HCT116 (cell line): ENCODE data around the gene NUAK2. TPM values are rescaled to one million over a fixed set of nuclear protein-coding genes. Genes with fewer than 3 reads are reported as not detected.

Experiments used
- ATAC-seq: fragments of 200-7000 bp; cut with Tn5 transposase; 2 replicates; pipeline ENCODE4 v1.9.1; 2020; ENCODE audit warnings: mild to moderate bottlenecking, moderate library complexity
- BruUV-seq: library from RNA; stranded (reverse); fragments of 400-500 nt; replicated peaks from 2 replicates; lab custom pipeline; 2021; lab: Mats Ljungman, UMichigan
- CTCF ChIA-PET: fragments of 300-600 bp; sonication (Branson Sonifier 250); formaldehyde crosslinking; loops from one replicate; lab custom pipeline; 2021; ENCODE audit warnings: antibody characterized with exemption; lab: Charles Lee
- POLR2A ChIA-PET: fragments of 300-600, 350-600 bp; sonication (Branson Sonifier 250); formaldehyde crosslinking; loops from one replicate; lab custom pipeline; 2021; ENCODE audit warnings: antibody characterized with exemption; lab: Charles Lee
- RAD21 ChIA-PET, 2 experiments: fragments of 300-600 bp; sonication (Branson Sonifier 250); formaldehyde crosslinking; loops; one replicate each; lab custom pipeline; 2023; ENCODE audit warnings: low total read pairs in 2 of 2; ENCODE audit not compliant: uncharacterized antibody in 2 of 2, unreplicated experiment in 2 of 2, low non-redundant PET in 1 of 2; lab: Charles Lee
- DNase-seq: peaks from one replicate; pipeline ENCODE4 v3.0.0-alpha.2; 2010; ENCODE audit warnings: low read depth, low spot score
- H2AFZ ChIP-seq: fragments of 200-600 bp; shearing (Covaris generic), sonication (generic); 2 replicates; pipeline ENCODE4 v1.6.1; 2017; ENCODE audit warnings: low read depth, mixed run types, mixed read lengths, antibody characterized with exemption, low read length; ENCODE audit not compliant: poor library complexity, severe bottlenecking
- H3K27ac ChIP-seq: 2 replicates; pipeline ENCODE4 v1.5.1; 2012; ENCODE audit warnings: low read depth, low read length
- H3K27me3 ChIP-seq: fragments of 200-600 bp; sonication (generic); 2 replicates; pipeline ENCODE4 v1.6.1; 2016; ENCODE audit warnings: mixed run types, low read length, mixed read lengths; ENCODE audit not compliant: insufficient read depth
- H3K36me3 ChIP-seq, 2 experiments: fragments of 200-500 bp in 1 of 2; fragments of 200-600 bp in 1 of 2; sonication (Bioruptor generic) in 1 of 2; sonication (generic) in 1 of 2; 2 replicates each; pipeline versions ENCODE4 v1.5.1 to v1.6.1; 2014 to 2016; ENCODE audit warnings: low read length in 2 of 2, inconsistent platforms in 1 of 2, mixed read lengths in 1 of 2, mixed run types in 1 of 2; ENCODE audit not compliant: insufficient read depth in 2 of 2, control insufficient read depth in 1 of 2
- H3K4me1 ChIP-seq, 2 experiments: fragments of 200-600 bp in 1 of 2; sonication (generic) in 1 of 2; 2 replicates each; pipeline versions ENCODE4 v1.5.1 to v1.6.1; 2012 to 2017; ENCODE audit warnings: low read length in 2 of 2, inconsistent platforms in 1 of 2, mild to moderate bottlenecking in 1 of 2, mixed read lengths in 1 of 2, mixed run types in 1 of 2, moderate library complexity in 1 of 2; ENCODE audit not compliant: insufficient read depth in 2 of 2, control insufficient read depth in 1 of 2
- H3K4me2 ChIP-seq: fragments of 200-600 bp; sonication (generic); 2 replicates; pipeline ENCODE4 v1.6.1; 2017; ENCODE audit warnings: mixed run types, low read length, mixed read lengths
- H3K4me3 ChIP-seq, 2 experiments: fragments of 200-600 bp in 1 of 2; sonication (generic) in 1 of 2; replicated peaks in 1 of 2; 2 replicates each; pipeline ENCODE4 v1.5.1; 2011 to 2016; ENCODE audit warnings: low read length in 2 of 2, control low read depth in 1 of 2, low read depth in 1 of 2, mild to moderate bottlenecking in 1 of 2, mixed read lengths in 1 of 2, mixed run types in 1 of 2
- H3K79me2 ChIP-seq: fragments of 200-600 bp; sonication (generic); 2 replicates; pipeline ENCODE4 v1.6.1; 2017; ENCODE audit warnings: mild to moderate bottlenecking, mixed run types, low read length, moderate library complexity, mixed read lengths; ENCODE audit not compliant: insufficient read depth
- H3K9ac ChIP-seq: fragments of 200-600 bp; sonication (generic); 2 replicates; pipeline ENCODE4 v1.6.1; 2016; ENCODE audit warnings: low read length, mixed read lengths
- H3K9me2 ChIP-seq: fragments of 200-600 bp; sonication (generic), shearing (Covaris generic); 2 replicates; pipeline ENCODE4 v1.6.1; 2017; ENCODE audit warnings: mixed run types, mild to moderate bottlenecking, moderate library complexity; ENCODE audit not compliant: insufficient read depth
- H3K9me3 ChIP-seq, 2 experiments: fragments of 200-500 bp in 1 of 2; fragments of 200-600 bp in 1 of 2; sonication (Bioruptor generic) in 1 of 2; sonication (generic) in 1 of 2; 2 replicates each; pipeline ENCODE4 v1.6.1; 2014 to 2017; ENCODE audit warnings: low read length in 2 of 2, mixed read lengths in 2 of 2, inconsistent platforms in 1 of 2, low read depth in 1 of 2, mild to moderate bottlenecking in 1 of 2, mixed run types in 1 of 2, moderate library complexity in 1 of 2; ENCODE audit not compliant: control insufficient read depth in 1 of 2, insufficient read depth in 1 of 2
- H4K20me1 ChIP-seq: fragments of 200-600 bp; sonication (generic), shearing (Covaris generic); 2 replicates; pipeline ENCODE4 v1.6.1; 2017; ENCODE audit warnings: mixed run types, mild to moderate bottlenecking, moderate library complexity; ENCODE audit not compliant: insufficient read depth
- CBX3 ChIP-seq: IDR thresholded peaks from 2 replicates; pipeline ENCODE4 v1.6.1; 2012; ENCODE audit warnings: low read depth
- CEBPB ChIP-seq: IDR thresholded peaks from 2 replicates; pipeline ENCODE4 v1.6.1; 2012; ENCODE audit warnings: low read depth
- CTCF ChIP-seq, 3 experiments: fragments of 200-600 bp in 1 of 3; sonication (generic) in 1 of 3; IDR thresholded peaks in 2 of 3; conservative IDR thresholded peaks in 1 of 3; 2 replicates each; pipeline ENCODE4 v1.5.1; 2012 to 2017; ENCODE audit warnings: low read depth in 2 of 3, low read length in 2 of 3, antibody characterized with exemption in 1 of 3, borderline replicate concordance in 1 of 3, control low read depth in 1 of 3, mild to moderate bottlenecking in 1 of 3, mixed read lengths in 1 of 3, mixed run types in 1 of 3, moderate library complexity in 1 of 3; ENCODE audit not compliant: insufficient read depth in 1 of 3
- EGR1 ChIP-seq: IDR thresholded peaks from 2 replicates; pipeline ENCODE4 v1.6.1; 2012; ENCODE audit warnings: low read depth
- ELF1 ChIP-seq: IDR thresholded peaks from 2 replicates; pipeline ENCODE4 v1.6.1; 2012; ENCODE audit warnings: low read depth, borderline replicate concordance
- MAX ChIP-seq: IDR thresholded peaks from 2 replicates; pipeline ENCODE4 v1.6.1; 2012
- POLR2AphosphoS5 ChIP-seq: IDR thresholded peaks from 2 replicates; pipeline ENCODE4 v1.6.1; 2011; ENCODE audit warnings: mild to moderate bottlenecking, low read depth, low read length, moderate library complexity
- RAD21 ChIP-seq: IDR thresholded peaks from 2 replicates; pipeline ENCODE4 v1.6.1; 2012; ENCODE audit warnings: low read depth, mild to moderate bottlenecking
- REST ChIP-seq: IDR thresholded peaks from 2 replicates; pipeline ENCODE4 v1.6.1; 2012; ENCODE audit warnings: low read depth
- SIN3A ChIP-seq: IDR thresholded peaks from 2 replicates; pipeline ENCODE4 v1.6.1; 2012; ENCODE audit warnings: low read depth
- SRF ChIP-seq: IDR thresholded peaks from 2 replicates; pipeline ENCODE4 v1.6.1; 2012; ENCODE audit warnings: low read depth
- TCF7L2 ChIP-seq: IDR thresholded peaks from 2 replicates; pipeline ENCODE4 v1.7.0; 2011; ENCODE audit warnings: borderline replicate concordance, inconsistent platforms; ENCODE audit not compliant: insufficient read depth, insufficient read length; ENCODE audit errors: extremely low read depth
- YY1 ChIP-seq: IDR thresholded peaks from 2 replicates; pipeline ENCODE4 v1.6.1; 2011; ENCODE audit warnings: low read length, low read depth, moderate library complexity, mild to moderate bottlenecking; ENCODE audit not compliant: insufficient replicate concordance; ENCODE audit errors: extremely low read depth
- ZBTB33 ChIP-seq: IDR thresholded peaks from 2 replicates; pipeline ENCODE4 v1.6.1; 2011; ENCODE audit warnings: mild to moderate bottlenecking, low read length, moderate library complexity; ENCODE audit not compliant: insufficient replicate concordance; ENCODE audit errors: extremely low read depth
- ZFX ChIP-seq: fragments of 450-650 bp; IDR thresholded peaks from 2 replicates; pipeline ENCODE4 v1.6.1; 2017
- ZNF274 ChIP-seq: fragments of 200-500 bp; sonication (Bioruptor generic); IDR thresholded peaks from 2 replicates; pipeline ENCODE4 v1.6.1; 2014; ENCODE audit warnings: mild to moderate bottlenecking, low read depth, low read length, inconsistent platforms
- intact Hi-C: fragments of 100-400 bp; cut with micrococcal nuclease; formaldehyde crosslinking; loops from 2 replicates; pipeline ENCODE4 v1.10.0; 2022
- total RNA-seq: library from RNA; stranded (reverse); gene quantifications from one replicate; pipeline ENCODE4 v1.2.1, GENCODE V29; 2021; ENCODE audit not compliant: unreplicated experiment

NUAK2 gene
- total RNA-seq, 1 experiment from 2014 or later = 3.0 TPM

GRCh38 chr1:205267306-205267902 lies 54.1 kb downstream of the NUAK2 start:
- ATAC-seq = no peak
- Histone ChIP-seq H3K27me3 (no peaks in the 10 kb centered on the region), H3K4me3 (no peak overlapping the region), H3K9me3 (no peaks in the 10 kb centered on the region), H2AFZ (no peak overlapping the region), H3K9me2 (no peaks in the 10 kb centered on the region), H3K9ac (no peak overlapping the region), H4K20me1 (no peaks in the 10 kb centered on the region), H3K27ac (no peak overlapping the region), H3K4me1 (peaks cover 24 to 49% of the 10 kb centered on the region in 2 experiments), H3K36me3 (no peaks in the 10 kb centered on the region), H3K79me2 (no peaks in the 10 kb centered on the region), H3K4me2 (no peak overlapping the region)
- RAD21 ChIA-PET = no interaction called here
- POLR2A ChIA-PET = no interaction called here
- CTCF ChIA-PET = no interaction called here
- no TSS peak for BruUV-seq
- intact Hi-C loops = no loop called here
- TF ChIP-seq MAX (no peak), ELF1 (no peak), ZFX (no peak), EGR1 (no peak), CEBPB (no peak), SRF (no peak), YY1 (no peak), RAD21 (no peak), ZBTB33 (no peak), SIN3A (no peak), CTCF (IDR thresholded peaks at IDR 0.05 in 2 of 3, conservative IDR thresholded peaks at IDR 0.05 in 1 of 3; ENCODE audit: borderline replicate concordance in 1 of 3, insufficient read depth in 1 of 3, low read depth in 2 of 3, low read length in 2 of 3) (no peak), POLR2AphosphoS5 (no peak), CBX3 (no peak), ZNF274 (no peak), TCF7L2 (no peak), REST (no peak)
- DNase-seq = no peak
